HG02938 (cell line): ENCODE data around the gene KRT7.

Experiments used
- ATAC-seq: cut with Tn5 transposase; IDR thresholded peaks from one replicate; pipeline ENCODE4 v1.9.1; 2021; ENCODE audit warnings: mild to moderate bottlenecking, moderate library complexity; ENCODE audit not compliant: unreplicated experiment

KRT7 gene

GRCh38 chr12:52211716-52212585 is 21.1 kb upstream of the KRT7 start:
- no peak for ATAC-seq

GRCh38 chr12:52212701-52213563 is 20.1 kb upstream of the KRT7 start:
- no peak for ATAC-seq

GRCh38 chr12:52213564-52214420 is 19.3 kb upstream of the KRT7 start:
- ATAC-seq, result no peak

DNA sequence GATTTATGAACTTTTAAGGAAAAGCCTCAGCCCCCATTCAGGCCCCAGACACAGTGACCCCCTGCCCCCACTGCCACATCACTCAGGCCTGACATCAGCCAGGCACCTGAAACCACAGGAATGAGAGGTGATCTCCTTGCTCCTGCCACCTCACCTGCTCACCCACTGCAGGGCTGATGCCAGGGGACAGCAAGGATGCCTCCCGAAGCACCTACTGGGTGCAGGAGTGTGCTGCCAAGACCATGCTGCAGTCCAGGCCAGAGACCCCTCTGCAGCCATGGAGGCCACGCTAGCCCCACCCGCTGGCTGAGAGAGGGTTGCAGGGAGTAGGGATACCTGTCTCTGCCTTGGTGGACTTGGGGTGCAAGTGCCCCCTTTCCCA is 18.6 kb upstream of the KRT7 start:
- ATAC-seq, result no peak

- no peak for ATAC-seq
These were observed 17.4 kb upstream of the KRT7 start for GRCh38 chr12:52215587-52216031.

- no peak for ATAC-seq
These were observed 16.9 kb upstream of the KRT7 start for GRCh38 chr12:52216100-52216499.

DNA sequence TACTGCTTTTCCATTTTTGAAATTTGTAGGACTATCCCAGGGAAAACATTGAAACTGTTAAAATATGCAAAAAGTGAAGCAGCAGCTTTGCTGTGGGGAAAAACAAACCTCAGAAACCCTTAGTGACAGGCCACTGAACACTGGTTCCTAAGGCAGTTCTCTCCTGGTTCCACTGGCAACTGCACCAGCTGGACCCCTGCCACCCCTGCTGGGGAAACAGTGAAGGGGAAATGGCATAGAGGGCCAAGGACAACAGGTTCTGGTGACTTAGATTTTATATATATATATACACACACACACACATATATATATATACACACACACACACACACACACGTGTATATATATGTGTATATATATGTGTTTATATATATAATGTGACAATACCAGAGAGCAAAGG is 16.2 kb upstream of the KRT7 start:
- ATAC-seq, result no peak

- no peak for ATAC-seq
These were observed 15.8 kb upstream of the KRT7 start for GRCh38 chr12:52217223-52217622.

DNA sequence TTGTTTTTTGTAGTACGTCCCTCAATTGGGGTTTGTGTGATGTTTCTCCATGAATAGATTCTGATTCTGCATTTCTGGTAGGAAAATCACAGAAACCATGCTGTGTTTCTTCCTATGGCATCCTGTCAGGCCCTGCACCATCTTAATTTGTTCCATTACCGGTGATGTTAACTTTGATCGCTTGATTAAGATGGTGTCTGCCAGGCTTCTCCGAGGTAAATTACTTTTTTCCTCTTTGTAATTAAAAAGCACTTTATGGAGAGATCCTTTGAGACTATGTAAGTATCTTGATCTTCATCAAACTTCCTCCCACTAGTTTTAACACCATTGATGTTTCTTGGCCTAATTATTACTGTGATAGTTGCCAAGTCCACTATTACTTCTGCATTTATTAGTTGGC is 15.0 kb upstream of the KRT7 start:
- no peak for ATAC-seq

- ATAC-seq, result no peak
These were observed 12.6 kb upstream of the KRT7 start for GRCh38 chr12:52220477-52220876.

DNA sequence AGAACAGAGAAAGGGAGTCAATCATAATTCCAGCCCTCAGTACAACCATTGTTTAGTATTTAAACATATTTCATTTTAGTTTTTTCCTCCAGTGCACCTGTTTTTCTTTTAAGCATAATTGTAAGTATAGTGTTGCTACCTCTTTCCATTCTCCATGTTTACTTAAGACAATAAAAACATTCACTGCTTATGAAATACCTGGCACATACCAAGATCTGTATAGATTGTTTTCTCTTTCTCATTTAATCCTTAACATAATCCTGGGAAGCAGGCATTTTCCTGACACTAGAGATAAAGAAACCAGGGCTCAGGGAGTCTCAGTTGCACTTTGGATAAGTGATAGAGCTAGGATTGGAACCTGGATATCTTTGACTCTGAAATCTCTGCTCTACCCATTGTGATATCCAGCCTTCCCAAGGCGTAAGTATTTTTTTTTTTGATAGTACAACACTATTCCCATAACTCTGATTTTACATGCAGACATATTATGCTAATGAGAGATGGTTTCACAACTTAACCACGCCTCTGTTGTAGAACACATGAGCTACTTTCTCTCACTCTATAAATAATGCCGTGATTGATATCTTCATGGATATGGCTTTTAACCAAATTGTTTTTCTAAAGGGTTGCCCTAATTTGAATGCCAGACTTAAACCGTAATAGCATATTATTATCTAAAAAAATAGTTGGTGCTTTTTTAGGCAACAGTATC is 11.8 kb upstream of the KRT7 start:
- ATAC-seq, result no peak

- ATAC-seq, result no peak
These were observed 11.1 kb upstream of the KRT7 start for GRCh38 chr12:52221912-52222457.

DNA sequence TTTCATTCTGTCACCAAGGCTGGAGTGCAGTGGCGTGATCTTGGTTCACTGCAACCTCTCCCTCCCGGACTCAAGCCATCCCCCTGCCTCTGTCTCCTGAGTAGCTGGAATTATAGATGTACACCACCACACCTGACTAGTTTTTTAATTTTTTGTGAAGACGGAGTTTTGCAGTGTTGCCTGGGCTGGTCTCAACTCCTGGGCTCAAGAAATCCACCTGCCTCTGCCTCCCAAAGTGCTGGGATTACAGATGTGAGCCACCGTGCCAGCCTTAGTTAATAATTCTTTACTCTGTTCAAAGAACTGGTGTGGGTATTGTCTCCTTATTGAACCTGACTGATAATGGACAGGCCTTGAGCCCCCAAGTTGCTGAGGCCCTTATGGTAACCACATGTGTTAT is 10.4 kb upstream of the KRT7 start:
- no peak for ATAC-seq

GRCh38 chr12:52223406-52224039 is 9.5 kb upstream of the KRT7 start:
- ATAC-seq, result no peak

GRCh38 chr12:52224151-52224550 is 8.9 kb upstream of the KRT7 start:
- ATAC-seq, result no peak

GRCh38 chr12:52225752-52226151 is 7.3 kb upstream of the KRT7 start:
- ATAC-seq, result no peak

- ATAC-seq, result no peak
These were observed 6.6 kb upstream of the KRT7 start for GRCh38 chr12:52226446-52226845.

DNA sequence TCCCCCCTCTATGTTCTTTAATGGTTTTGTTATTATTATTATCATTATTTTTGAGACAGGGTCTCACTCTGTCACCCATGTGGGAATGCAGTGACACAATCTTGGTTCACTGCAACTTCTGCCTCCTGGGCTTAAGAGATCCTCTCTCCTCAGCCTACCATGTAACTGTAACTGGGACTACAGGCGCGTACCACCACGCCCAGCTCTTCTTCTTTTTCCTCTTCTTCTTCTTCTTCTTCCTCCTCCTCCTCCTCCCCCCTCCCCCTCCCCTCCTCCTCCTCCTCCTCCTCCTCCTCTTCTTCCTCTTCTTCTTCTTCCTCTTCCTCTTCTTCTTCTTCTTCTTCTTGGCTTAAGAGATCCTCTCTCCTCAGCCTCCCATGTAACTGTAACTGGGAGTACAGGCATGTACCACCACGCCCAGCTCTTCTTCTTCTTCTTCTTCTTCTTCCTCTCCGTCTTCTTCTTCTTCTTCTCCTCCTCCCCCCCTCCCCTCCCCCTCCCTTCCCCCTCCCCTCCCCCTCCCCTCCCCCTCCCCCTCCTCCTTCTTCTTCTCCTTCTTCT is 5.4 kb upstream of the KRT7 start:
- ATAC-seq, result no peak

DNA sequence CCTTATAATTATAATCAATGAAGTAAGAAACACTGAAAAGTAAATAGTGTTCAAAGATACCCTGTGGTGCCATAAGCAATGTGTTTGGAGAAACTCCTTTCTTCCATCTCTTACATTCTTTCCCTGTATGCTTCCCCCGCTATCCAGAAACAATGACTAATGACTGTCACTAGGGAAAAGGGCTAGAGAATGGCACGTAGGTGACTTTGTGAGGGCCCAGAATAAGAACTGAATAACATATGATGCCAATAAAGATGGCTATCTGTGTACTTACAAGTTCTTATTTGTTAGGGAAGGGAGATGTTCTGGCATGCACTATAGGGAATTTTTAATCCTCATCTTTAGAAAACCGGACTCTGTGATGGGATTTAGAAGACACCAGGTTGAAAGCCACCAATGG is 4.7 kb upstream of the KRT7 start:
- ATAC-seq, result no peak
